T-helper 22 cell (primary cell): Measurements from ENCODE around the gene THBS2.
"Not testable (repeated sequence)": the region's sequence is repeated elsewhere in the genome, so short reads cannot be mapped to it uniquely, and the experiment has no call there.

Experiments used
- DNase-seq: peaks from one replicate; pipeline ENCODE4 v3.0.0-alpha.2; 2020; ENCODE audit warnings: low read depth

The THBS2 gene

DNA sequence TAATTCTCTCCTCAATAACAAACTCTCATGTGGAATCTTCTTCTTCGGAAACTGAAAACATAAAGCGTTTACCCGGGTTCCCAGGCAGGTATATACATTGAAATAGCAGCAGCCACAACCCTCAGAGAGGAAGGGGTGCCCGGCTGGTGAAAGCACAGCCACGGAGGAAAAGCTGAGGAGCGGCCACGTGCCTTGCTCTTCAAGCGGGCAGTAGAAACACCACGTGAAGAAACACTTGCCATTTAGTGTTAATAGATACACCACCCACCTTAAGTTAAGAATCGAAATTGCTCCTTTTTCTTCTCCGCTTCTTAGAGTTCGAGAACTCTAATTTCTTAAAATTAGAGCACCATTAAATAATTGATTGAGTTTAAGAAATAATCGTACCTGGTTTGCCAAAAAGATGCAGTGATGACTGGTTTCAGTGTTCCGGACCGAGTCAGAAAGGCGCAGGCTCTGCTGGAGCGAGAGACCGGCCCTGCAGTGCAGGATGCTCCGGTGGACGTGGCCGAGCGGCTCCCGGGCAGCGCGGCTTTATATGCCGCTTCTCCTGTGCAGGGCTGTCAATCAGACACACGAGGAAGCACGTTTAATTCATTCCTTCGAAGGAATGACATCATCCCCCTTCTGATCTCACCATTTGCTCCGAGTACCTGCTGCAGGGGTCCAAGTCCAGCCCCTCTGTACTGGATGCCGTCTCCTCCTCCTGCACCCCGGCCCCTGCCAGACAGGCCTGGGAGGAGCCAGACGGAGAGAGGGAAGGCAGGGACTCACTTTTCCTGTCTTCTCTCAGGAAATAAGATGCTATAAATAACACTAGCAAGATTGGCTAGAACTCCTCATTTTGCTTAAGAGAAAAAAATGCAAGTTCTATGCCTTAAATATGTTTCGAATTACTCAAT, at the start of gene THBS2:
THBS2 (minus strand) TSS at position 510 of the 902 bp plus-strand sequence. CDS start 3,062 bp downstream, outside the sequence.
- DNase-seq: no peak

DNA sequence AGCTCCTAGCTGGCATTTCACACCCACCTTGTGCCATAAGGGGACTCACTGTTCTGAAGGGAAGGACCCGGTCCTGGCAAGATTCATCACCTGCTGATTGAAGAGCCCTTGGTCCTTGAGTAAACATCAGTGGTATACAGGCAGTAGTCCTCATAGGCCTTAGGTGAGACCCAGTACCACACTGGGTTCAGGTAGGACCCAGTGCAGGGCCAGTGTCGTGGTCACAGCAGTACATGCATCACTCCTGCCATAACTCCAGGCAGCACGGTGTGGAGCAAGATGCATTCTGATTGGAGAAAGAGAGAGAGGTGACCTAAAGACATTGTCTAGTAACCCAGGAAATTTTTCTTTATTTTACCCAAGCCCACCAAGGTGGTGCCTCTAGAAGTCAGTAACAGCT, 49.1 kb upstream of the THBS2 start:
- no peak for DNase-seq

DNA sequence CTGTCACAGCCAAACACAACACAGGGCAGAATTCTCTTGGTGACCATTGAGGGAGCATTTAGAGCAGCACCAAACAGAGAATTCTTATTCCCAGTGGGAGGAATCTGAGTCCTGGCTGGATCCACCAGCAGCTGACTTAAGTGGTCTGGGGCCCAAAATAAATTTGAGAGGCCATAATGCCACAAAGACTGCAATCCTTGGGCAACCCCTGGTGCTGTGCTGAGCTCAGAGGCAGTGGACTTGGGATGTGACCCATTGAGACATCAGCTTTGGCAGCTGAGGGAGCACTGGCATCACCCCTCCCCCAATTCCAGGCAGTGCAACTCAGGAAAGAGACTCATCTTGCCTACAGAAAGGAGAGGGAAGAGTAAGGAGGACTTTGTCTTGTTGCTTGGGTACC, 48.6 kb upstream of the THBS2 start:
- DNase-seq: no peak

DNA sequence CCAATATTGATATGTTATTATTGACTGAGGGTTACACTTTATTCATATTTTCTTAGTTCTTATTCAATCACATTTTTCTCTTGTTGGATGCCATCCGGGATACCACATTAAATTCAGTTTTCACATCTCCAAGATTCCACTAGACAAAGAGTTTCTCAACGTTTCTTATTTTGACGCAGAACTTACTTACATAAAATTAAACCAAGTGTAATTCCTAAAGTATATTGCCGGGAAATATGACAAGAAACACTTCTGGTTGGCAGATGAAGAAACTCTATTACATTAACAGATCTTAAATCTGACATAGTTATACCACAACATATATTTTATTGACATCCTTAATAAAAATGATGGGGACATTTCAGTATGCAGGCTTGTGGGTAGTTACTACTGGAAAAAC, 47.3 kb upstream of the THBS2 start:
- no peak for DNase-seq

DNA sequence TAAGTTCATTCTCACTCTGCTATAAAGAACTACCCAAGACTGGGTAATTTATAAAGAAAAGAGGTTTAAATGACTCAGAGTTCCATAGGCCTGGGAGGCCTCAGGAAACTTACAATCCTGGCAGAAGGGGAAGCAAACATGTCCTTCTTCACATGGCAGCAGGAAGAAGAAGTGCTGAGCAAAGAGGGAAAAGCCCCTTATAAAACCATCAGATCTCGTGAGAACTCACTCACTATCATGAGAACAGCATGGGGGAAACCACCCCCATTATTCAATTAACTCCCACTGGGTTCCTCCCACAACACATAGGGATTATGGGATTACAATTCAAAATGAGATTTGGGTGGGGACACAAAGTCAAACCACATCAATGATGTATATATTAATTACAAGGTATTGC, 45.0 kb upstream of the THBS2 start:
- not testable (repeated sequence) for DNase-seq

DNA sequence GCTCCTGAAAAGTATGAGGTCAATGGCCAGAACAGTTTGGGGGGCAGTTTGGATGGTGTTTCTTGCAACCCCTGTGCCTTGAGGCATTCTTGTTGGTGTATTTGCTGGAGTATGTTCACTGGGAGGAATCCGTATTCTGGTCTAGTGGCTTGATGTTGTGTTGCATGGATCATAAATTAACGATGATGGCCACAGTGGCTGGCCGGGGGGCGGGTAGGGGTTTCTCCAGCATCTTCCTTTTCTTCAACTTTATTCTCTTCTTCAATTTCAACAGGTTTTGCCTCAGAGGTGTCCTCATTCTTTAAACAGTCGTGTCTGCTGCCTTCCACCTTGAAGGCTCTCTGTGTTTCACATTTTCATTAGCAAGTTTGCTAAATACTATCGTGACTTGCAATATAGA, 43.0 kb upstream of the THBS2 start:
- DNase-seq: no peak

DNA sequence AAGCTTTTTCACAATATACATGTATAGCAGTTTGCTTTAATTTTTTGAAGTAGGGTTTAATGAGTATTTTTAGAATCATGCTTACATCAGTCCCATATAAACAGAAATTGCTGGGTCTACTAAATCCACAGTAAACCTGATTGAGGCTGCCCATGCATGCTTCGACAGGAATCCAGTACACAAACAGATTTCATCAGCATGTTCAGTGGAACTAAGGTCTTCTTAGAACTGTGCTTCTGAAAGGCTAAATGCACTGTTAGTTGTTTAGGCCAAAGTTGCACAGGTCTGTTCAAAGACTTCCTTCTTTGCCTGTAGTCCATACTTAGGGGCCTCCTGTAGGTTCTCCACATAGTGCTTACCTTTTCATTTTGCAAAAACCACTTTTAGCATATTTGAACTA, 42.5 kb upstream of the THBS2 start:
- no peak for DNase-seq

DNA sequence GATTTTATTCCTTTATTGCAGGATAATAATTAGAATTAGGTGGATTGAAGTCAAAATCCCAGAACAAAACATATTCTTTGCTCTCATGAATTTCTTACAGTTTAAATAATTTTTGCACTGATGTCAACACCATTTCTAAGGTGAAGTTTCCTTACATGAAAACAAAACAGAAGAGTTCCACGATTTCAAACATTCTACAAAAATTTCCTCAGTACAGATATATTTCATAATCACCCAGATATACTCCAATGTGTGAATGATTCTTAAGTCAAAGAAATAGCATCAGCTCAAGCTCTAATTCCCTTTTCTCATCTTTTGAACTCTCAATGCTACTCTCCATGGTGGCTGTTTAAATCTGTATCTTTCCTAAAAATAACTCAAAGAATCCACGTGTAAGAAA, 39.5 kb upstream of the THBS2 start:
- no peak for DNase-seq

DNA sequence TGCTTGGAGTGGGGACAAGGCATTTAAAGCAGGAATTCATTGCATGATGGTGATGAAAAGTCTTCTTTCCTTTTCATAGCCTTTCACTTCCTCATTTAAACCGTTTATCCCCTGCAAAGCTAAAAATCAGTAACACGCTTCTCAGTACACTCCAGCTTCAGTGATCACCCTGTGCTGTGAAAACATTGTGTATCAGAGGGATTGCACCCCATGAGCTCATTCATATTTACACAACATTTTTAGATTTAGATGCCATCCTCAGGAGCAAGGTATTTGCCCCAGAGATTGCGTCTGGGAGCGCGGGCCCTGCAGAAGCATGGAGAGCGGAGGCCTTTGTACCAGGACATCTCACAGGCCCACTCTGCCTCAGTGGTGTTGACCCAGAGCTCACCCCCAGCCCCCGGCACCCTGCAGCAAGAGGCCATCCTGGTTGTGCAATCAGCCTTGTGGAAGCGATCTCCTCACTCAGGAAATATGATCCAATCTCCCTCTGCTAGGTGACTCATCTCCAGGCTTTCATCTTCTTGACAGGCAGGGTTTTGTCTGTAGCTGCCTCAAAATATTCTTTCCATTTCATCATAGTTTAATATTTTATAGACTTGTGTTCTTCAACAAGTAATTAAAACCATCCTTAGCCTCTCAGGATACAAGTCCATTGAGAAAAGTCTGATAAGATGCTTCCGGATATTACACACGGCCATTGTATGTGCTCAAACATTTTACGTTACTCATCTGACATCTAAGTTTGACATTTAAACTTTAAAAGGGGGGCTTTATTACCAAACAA, 38.9 kb upstream of the THBS2 start:
- DNase-seq: no peak

DNA sequence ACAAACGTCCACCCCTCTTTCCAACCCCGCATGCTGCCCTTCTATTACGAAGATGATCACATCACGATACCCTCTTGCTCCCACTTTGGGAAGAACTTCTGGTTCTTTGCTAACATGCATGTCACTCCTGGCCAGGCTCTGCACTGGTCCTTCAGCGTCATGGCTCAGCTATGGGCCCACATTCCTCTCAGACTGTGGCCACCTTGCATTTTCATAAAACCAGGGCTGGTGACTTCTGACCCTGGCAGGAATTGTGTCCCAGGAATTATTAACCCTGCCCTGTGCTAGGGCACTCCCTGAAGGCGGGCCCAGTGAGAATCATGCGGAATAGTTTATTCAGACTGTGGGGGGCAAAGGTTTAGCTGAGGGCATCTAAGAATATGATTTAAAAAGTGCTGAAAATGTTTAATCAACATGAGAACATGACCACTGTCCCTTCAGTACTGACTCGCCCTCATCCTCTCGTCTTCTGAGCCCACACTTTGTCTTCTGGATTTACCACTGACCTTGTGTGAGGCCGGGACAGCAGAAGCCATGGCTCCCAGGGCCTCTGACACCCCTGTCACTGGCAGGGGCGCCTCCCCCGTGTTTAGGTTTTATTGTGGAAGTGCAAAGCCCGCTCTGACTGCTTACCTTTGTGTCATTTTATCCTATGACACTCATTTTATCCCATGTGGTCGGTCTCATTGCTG, 38.1 kb upstream of the THBS2 start:
- DNase-seq: no peak

DNA sequence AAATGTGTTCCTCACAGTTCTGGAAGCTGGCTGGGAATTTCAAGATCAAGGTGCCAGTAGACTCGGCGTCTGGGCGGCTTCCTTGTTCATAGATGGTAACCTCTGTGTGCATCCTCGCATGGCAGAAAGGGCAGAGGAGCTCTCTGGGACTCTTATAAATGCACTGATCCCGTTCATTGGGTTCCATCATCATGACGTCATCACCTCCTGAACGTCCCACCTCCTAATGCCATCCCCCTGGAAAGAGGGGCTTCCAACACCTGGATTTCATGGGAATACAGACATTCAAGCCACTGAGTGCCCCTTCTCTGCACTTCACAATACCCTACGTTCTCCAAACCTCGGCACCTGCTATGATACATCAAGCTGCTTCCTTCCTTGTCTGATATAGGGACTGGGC, 37.5 kb upstream of the THBS2 start:
- DNase-seq: no peak

DNA sequence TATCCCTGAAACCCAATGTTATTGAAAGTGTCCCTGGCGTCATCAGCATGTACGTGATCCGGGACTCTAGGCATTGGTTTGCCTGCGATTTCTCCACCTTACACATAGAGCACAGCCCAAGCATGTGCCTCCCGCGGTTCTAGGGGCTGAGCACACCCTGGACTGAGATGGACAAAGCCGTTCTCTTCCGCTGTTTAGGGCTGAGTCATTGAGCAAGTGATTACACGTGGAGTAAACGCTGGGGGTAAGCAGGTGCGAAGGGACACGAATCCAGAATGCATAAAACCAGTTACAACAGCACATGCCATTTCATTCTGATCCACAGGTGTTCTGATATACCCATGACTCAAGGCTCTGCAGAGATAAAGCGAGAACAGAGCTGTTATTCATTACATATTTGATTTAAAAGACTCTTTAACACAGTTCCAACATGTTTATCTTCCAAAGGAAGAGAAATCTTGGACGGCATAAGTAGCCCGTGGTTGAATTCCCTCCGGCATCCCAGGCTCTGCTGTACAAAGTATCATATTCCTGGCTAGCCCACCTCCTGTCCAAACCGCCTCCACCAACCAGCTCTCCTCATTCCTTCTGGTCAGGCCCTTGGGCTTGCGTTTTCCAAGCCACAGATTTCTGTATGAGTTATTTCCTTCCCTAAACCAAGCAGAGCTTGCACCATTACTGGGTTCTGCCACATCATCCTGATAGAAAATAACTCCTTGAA, 36.1 kb upstream of the THBS2 start:
- no peak for DNase-seq

DNA sequence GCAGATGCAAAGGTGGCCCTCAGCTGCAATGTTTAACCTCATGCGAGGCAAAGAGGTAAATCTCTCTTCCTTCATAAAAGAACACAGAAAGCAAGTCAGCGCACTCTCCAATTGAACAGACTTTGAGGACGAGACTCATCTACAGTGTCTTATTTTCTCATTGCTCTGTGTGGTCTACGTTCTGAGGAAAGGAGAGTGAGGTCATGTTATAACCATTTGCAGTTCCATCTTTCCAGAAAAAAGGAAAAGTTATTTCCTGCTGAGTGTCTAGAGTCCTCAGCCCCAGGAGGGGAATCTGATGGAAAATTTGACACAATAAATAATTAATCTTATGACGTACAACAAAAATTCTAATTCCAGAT, 35.6 kb upstream of the THBS2 start:
- no peak for DNase-seq

DNA sequence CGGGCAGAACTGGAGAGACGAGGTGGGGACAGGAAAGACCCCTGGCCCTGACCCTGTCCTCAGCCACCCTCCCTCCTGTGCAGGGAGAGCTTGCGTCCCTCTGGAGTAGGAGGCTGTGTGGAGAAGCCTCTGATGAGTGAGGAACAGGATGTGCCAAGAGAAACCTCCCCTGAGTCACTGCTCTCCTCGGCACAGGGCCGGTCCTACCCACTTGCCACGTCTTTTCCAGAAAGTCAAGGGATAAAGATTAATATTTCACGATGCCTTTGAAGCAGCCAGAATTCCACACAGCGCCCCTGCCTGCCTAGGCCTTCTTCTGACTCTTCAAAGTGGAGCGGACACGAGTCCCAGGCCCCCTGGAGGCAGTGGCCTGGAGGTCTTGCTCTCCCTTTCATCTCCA, 34.9 kb upstream of the THBS2 start:
- no peak for DNase-seq

DNA sequence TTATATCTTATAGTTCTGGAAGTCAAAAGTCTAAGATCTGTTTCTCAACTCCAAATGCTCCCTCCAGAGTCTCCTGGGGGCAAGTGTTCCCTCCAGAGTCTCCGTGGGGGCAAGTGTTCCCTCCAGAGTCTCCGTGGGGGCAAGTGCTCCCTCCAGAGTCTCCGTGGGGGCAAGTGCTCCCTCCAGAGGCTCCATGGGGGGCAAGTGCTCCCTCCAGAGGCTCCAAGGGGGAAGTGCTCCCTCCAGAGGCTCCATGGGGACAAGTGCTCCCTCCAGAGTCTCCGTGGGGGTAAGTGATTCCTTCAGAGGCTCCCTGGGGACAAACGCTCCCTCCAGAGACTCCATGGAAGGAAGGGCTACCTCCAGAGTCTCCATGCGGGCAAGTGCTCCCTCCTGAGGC, 34.0 kb upstream of the THBS2 start:
- no peak for DNase-seq

DNA sequence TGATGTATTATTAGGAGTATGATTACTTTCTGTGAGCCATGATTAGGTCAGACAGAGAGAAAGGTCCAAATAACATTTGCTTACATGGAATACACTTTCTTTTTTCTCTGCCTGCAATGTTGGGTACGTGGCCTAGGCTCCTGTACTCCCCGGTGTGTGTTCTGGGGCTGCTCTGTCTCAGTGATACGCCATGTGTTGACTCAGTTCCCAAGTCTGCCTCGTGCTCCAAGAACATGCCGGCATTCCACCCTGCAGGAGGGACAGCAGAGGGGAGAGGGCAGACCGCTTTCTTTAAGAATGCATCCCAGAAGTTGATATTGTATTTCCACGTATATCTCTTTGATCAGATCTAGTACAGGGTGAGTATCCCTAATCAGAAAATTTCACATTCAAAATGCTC, 33.3 kb upstream of the THBS2 start:
- DNase-seq: no peak

DNA sequence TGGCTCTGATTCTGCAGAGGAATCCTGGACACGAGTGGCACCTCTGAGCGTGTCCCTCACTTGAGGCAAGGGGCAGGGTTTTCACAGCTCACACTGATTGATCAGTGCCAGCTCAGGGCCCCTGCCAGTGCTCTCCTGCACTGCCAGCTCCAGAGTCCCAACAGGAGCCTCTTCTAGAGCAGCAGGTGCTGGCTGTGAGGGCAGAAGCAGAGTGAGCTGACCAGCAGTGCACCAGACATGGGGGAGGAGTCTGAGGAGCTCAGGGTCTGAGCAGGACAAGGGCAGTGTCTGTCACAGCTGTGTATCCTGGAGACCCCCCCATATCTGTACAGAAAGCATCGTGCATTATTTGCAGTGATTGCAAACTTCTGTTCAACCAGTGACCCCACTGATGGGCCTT, 31.5 kb upstream of the THBS2 start:
- no peak for DNase-seq

DNA sequence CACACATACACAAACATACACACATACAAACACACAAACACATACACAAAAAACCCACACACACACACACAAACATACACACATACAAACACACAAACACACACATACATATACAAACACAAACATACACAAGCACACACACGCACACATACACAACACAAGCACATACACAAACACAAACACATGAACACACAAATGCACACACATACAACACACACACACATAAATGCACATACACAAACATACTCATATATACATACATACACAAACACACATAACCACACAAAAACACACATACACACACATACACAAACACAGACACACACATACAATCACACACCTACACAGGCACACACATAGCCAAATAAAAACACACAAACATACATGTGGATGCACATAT, 30.3 kb upstream of the THBS2 start:
- no peak for DNase-seq

DNA sequence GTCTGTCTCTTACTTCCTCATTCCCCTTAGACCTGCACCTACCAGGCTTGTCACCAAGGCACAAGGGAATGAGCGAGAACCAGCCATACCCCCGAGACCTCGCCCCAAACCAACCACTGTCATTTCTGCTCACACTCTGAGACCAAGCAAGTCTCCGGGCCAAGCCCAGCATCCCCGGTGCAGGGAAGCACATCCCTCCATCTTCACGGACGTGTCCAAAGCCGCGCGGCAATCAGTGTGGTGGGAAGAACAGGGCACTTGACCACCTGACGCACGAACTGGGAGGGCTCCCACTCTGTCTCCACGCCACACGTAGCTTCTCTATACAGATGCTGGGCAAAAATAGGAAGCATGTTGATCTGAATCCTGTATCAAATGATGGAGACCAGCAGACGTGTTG, 28.4 kb upstream of the THBS2 start:
- DNase-seq: no peak

DNA sequence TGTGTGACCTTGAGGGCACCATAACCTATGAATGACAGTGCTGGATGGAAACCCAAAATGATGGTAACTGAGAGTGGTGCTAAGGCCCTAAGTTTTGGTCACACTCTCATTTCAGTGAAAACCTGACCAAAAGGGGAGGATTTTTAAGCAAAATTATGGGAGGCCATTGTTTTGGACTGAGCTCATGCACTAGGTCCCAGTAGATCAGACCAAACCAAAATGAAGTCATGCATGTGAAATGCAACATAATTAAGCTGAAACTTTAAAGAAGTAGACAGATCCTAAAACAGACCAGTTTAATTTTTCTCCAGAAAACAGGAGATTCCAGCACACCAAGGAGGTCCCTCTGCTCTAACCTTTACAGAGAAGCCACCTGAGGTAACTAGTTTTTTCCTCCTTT, 24.0 kb upstream of the THBS2 start:
- no peak for DNase-seq

DNA sequence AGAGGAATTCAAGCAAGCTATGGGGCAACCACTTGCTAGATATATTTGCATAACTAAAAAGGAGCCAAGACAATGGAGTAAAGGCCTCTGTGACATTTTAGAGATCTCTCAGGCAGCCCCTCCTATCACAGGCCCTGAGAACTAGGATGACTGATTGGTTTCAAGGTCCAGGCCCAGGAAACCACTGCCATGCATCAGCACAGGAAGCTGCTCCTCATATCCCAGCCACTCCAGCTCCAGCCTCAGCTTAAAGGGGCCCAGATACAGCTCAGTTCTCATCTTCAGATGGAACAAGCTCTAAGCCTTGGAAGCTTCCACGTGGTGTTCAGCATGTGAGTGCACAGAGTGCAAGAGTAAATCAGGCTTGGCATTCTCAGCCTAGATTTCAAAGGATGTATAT, 21.1 kb upstream of the THBS2 start:
- DNase-seq: no peak

DNA sequence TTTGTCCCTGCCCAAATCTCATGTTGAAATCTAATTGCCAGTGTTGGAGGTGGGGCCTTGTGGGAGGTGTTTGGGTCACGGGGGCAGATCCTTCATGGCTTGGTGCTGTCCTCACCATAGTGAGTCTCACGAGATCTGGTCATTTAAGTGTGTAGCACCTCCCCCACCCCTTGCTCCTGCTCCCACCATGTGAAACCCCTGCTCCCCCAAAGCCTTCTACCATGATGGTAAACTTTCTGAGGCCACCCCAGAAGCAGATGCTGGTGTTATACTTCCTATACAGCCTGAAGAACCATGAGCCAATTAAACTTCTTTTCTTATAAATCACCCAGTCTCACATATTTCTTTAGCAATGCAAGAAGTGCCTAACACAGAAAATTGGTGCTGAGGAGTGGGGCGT, 19.9 kb upstream of the THBS2 start:
- DNase-seq: no peak
